GM21717 (cell line): ENCODE results near the gene ARHGAP10.
"Not testable (repeated sequence)": the region's sequence is repeated elsewhere in the genome, so short reads cannot be mapped to it uniquely, and the experiment has no call there.

Experiments
- ATAC-seq: cut with Tn5 transposase; IDR thresholded peaks from one replicate; pipeline ENCODE4 v1.9.1; 2021; ENCODE audit warnings: mild to moderate bottlenecking, moderate library complexity; ENCODE audit not compliant: unreplicated experiment

The ARHGAP10 gene

DNA sequence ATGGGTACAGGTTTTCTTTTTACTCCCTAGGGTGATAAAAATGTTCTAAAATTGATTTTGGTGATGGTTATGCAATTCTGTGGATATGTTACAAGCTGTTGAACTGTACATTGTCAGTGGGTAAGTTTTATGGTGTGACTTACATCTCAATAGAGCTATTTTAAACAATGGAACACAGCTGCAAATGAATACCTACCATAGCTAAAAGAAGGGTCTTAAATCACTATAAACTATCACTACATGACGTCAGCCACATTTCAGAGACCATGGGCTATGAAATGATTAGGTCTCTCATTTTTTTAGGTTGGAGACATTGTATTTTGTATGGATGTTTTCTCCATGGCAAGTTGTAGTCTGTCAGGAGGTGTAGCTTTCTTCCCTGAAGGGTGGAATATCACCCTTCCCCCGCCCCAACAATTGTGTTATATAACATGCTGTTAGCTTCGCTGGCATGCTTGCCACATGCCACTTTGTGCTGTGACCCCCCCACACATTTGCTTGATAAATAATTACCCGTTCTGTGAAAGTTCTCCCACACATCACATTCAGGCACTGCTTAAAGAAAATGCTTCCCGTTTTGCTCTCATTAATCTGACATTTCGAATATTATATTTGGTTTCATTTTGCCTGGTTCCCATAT is 159.7 kb downstream of the ARHGAP10 start:
- no peak for ATAC-seq

DNA sequence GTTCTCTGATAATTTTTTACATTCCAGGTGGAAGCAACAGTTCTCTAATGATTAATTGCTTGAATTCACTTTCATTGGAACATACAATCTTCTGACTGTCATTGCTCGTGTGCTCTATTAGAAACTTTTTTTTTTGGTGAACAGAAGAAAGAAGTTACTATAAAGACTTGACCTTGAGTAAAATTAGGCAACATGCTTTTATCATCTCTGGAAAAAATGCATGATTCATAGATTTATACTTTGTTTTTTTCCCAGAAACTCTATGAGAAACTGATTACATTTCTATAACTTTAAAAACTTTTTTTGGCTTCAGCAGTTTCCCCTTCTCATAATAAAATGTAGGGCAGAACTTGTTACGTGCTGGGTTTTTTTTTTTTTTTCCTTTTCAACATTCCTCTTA is 167.6 kb downstream of the ARHGAP10 start:
- ATAC-seq, result no peak

DNA sequence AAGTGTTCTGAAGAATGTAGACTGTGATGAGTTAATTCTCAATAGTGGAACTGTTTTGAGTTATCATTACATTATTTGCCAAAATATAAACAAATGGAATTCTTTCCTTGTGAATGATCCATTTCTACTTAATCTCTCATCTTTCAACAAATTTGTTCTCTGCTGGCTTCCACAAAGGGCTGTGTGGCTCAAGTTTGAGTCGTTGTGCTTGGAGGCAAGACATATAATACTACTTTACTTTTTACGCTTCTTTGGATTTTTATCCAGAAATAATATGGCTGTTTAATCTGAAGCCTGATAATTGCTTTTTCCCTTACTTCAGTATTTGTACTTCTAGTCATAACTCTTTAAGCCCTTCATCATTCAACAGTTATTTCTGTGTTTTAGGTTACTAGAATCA is 169.5 kb downstream of the ARHGAP10 start:
- ATAC-seq, result no peak

DNA sequence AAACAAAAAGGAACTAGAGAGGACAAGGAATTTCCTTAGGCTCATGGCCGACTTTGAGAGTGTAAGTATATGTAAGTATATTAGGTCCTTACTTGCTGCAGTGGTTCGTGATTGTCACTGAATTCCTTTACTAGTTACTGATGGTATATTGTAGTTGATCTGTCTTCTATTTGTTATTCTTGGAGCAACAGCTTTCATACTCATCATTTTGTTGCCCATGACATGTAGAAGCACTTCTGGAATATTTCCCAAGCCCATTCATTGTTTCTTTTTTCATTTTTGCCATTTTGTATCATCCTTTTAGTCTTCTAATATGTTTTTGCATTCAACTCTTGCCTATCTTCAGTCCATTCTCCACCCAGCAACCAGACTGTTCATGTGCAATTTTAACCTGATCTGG is 170.0 kb downstream of the ARHGAP10 start:
- no peak for ATAC-seq

DNA sequence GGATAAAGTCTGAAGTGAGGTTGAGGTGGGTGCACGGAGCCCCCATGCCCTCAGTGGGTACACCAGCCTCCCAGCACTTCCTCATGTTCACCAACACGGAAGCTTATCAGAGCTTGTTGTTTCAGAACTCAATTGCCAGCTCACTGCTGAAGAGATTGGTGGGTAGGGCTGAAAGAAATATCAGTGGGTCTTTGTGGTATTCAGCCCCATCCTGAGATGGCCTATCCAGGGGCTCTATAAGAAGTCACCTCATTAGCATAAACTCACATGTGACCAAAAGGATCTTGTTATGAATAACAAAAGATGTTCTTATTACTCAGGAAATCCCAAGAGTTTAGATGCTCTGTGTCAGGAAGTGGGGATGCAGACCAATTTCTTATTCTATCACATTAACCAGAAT is 177.3 kb downstream of the ARHGAP10 start:
- ATAC-seq, result peak; percentile 51

DNA sequence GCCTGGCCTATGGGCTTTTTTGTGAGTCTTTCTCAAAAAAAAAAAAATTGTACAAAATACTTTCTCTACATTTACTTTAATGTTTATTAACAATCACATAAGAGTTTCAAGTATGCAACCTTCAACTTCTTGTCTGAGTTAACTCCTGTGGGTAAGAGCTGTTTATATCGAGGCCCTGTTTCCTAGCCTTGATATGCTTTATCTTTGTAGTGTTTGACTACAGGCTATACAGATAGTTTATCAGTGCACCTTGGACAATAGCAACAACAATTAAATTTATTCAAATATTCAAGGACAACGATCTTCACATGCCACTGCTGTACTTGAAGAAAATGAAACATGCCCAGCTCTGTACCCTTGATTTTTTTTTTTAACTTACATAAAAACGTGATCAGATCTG is 178.4 kb downstream of the ARHGAP10 start:
- no peak for ATAC-seq

DNA sequence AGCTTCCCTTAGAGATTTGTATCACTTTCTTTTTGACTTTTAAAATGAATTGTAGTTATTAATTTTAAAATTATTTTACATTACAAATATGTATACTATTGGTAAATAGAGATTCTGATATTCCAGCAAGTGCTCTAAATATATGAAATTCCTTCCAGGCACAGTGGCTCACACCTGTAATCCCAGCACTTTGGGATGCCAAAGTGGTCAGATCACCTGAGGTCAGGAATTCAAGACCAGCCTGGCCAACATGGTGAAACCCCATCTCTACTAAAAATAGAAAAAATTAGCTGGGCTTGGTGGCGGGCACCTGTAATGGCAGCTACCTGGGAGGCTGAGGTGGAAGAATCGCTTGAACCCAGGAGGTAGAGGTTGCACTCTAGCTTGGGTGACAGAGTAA is 180.2 kb downstream of the ARHGAP10 start:
- ATAC-seq, result not testable (repeated sequence)

DNA sequence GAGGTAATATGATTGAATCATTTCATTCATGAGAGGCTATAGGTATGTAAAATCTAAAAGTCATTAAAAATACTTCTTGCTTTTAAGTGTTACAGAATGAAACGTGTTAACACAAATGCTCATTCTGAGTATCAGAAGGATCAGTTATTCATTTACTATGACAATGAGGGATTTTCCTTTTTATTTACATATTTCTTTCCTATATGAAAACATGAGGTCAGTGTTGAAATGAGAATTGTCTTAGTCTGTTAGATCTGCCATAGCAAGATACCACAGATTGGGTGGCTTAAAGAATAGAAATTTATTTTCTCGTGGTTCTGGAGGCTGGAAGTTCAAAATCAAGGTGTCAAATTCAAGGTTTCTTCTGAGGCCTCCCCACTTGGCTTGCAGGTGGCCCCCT is 181.2 kb downstream of the ARHGAP10 start:
- ATAC-seq, result no peak

DNA sequence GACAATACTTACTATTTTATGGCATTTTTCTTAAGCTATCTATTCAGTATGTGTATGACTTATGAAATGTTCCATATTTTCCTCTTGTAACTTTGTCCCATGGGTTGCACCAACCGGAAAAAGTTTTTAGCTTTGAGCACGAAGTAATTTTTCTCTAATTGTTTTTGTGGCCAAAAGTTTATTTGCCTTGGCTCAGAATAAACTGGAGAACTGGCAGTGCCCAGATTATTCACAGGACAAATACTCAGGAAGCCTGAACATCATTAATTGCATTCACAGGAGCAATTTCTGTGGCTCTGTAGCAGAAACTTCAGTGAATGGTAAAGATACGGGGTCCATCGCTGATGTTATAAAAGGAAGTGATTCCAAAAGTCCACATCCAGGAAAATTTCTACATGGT is 184.5 kb downstream of the ARHGAP10 start:
- no peak for ATAC-seq

DNA sequence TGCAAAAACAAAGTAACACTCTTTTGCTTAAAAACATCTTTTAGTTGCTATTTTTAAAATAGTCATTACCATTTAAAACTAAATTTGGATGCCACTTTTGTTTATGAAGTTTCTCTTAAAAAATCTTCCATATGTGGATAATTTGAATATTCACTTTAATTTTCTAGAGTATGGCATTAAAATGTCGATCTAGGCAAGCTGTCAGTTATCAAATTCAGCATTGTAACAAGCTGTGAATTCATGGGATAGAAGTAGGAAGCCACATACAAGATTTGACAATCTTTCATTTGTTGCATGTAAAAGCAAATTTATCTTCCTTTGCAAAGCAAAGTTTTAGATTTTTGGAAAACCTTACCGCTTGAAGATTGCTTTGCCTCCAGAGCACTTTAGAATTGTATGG is 191.5 kb downstream of the ARHGAP10 start:
- ATAC-seq, result no peak

DNA sequence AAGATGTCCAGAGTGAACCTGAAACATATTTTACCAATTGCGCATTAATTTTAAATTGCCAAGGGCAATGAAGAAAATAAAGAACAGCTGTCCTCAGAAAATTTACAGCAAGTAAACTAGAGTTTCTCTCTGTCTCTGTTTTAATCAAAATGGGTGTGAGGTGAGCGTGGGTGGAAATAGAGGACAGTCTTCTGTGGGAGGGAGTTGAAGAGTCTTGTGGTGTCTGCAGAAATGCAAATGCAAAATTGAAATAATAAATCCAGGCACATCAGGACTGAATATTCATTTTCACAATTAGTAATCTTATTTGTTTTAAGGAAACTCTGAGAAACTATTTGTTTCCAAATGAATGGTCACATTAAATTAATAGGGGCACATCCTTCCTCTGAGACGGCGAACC is 192.0 kb downstream of the ARHGAP10 start:
- ATAC-seq, result no peak

DNA sequence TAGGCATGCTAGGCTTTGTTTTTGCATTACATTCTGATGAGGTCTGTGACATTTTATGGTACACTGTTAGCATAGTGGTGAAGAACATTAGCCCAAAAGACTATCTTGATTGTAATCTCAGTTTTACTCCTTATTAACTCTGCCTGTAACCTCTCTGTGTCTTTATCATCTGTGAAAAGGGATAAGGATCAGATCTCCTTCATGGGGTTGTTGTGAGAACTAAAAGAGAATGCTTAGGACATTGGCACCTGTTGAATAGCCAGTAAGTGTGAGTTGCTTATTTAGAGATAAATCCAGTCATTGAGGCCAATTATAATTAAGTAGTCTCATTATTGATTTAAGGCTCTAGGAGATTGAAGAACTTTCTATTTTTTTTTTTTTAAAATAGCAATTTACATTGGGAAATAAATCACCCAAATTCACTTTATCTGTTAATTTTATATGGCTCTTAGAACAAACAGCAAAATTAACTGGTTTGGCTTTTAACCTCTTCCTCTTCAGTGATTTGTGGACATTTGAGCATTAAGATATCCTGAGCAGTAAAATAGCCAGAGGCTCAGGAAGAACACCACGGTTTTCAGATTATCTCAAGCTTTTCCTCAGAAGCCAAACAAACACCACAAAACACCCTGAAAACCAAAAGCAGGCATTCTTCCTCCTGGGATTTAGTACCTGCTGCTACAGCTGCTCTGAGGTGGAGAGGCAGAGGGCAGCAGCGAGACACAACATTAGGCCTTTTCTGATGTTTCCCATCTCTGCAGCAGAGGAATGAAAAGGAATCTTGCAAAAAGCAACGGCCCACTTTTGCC is 192.9 kb downstream of the ARHGAP10 start:
- ATAC-seq, result no peak

DNA sequence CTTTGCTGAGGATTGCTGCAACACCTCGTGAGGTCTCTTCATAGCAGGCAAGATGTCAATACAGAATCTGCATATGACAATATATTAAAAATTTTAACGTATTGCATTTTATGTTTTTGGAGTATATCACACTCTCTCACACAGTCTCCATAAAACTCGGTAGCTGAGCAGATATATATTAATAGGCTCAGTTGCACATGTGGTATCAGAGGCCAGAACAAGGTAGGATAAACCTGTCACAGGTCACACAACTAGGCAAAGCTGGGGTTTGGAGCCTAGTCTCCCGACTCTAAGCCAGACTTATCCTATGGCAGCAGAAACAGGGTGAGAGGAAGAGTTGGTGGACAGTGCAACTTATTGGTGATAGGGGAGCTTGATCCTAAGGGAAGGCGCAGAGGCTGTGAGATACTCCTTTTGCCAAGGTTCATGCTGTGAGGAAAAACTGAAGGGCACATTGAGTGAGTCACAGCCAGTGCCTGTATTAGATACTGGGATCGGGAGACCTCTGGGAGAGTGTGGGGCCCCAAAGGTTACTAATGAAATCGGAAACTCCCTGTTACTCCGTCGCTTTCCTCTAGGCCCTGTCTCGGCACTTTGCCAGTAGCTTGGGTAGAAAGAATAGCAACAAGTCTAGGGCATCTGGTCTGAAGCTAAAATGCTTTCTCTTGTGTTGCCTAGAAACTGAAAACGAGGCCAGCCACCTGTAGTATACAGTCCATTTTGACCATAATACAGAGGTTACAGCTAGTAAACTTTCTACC is 195.7 kb downstream of the ARHGAP10 start:
- peak; percentile 44 for ATAC-seq

DNA sequence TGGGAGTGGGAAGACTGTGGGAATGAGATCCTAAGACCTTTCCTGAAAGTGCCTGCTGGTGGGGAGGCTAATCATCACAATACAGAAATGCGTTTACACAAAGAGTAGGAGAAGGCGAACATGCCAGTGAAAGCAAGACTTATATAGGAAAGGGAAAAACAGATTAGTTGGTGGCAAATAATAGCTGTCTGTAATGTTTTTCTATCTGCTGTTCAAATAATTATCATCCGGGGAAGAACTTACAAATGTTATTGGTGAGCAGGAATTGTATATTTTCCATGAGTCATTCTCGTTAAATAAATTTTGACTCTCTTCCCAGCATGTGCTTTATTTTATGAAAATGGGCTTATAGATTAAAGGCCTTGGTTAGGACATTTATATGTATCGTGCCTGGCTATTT is 196.5 kb downstream of the ARHGAP10 start:
- ATAC-seq, result no peak

DNA sequence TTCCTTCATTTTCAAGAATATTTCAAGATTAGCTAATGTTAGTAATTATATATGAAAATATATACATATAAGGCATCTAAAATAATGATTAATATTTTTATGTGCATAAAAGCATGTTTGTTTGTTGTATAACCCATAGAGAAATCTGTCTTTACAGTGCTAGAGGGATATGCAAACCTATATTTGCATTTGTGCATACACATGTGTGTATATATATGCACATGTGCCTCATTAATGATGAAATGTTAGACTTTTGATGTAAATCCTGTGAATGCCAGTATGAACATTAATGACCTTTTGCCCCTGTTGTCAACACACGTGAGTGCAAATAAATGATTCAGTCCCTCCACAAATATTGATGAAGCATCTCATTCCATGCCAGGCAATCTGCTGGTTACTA is 197.9 kb downstream of the ARHGAP10 start:
- no peak for ATAC-seq

DNA sequence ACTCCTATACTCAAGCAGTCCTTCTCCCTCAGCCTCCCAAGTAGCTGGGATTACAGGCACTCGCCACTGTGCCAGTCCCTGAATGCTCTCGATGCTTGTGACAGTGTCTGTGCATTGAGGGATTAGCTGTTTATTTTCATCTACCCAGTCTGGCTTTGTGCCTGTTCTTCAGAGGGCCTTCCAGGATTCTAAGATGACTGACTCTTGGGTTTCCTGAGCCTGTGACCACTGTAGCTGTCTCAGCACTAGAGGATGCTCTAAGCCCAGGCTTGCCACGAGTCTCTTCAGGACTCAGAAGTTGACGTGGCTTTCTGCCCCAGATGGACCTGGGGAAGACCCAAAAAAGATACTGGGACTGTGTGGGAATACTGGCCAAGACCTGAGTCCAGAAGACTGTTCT is 201.4 kb downstream of the ARHGAP10 start:
- ATAC-seq, result no peak

DNA sequence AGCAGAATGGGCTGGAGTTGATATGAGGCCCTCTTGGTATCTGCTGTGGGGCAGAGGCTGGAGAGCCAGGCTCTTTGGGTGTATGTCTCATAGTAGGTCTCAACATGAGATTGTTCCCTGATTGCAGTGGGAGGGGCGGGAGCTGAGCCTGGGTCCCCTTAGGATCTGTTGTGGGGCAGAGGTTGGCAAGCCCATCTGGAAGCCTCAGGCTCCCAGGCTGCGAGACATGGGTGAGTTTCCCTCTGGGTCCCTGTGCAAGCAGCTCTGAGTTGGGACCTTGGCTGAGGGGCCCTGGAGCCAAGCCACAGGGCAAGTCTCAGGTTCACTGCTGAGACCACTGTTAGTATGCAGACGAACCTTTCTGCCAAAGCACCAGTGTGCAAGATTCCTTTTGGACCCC is 201.9 kb downstream of the ARHGAP10 start:
- ATAC-seq, result no peak

DNA sequence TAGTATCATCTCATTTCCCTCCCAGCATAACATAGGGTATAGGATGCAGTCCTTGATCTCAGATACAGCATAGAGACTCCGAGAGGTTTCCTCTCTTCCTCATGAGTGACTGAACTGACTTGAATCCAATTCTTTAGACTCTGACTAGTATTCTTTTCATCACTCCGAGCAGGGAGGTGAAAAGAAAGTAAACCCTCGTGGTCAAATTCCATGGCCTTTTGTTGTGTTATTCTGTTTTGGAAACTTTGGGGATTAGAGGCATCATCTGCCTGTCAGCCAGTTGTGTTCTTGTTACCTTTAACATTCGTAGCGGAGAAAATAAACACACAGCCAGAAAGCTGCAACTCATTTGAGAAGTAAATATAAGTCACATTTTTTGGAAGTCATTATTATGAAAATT is 206.6 kb downstream of the ARHGAP10 start:
- ATAC-seq, result no peak

DNA sequence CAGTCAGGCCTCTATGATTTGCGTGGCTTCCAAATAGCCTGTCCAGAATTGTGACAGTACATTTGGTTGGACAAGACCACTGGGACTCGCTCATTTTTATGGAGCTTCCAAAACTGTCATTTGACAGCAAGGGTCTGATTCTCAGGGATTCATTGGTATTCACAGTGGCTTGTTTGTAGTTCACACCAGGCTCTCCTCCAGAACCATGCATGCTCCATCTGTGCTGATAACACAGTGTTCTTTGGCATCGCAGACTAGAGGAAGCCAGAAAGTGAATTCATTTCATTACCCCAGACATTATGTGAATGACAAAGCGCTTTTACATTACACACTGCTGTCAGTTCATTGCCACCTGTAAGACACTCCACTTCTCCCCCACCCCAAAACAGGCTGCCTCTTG is 208.3 kb downstream of the ARHGAP10 start:
- ATAC-seq, result no peak

DNA sequence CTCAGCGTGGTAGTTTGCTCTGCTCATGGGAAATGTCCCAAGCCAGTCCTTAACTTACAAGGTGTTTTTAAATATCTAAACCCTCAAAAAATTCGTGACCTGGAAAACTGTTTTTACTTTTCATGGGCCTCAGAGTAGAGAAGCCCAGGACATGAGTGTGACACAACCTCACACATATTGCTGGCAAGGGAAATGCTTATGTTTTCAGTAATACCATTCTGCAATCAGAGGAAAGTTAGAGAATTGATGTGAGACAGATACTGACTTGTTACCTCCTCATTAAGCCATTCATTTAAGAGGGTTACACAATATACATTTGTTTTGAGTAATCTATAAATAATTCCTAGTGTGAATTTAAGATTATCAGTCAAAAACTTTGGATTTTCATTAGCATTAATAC is 209.5 kb downstream of the ARHGAP10 start:
- no peak for ATAC-seq

DNA sequence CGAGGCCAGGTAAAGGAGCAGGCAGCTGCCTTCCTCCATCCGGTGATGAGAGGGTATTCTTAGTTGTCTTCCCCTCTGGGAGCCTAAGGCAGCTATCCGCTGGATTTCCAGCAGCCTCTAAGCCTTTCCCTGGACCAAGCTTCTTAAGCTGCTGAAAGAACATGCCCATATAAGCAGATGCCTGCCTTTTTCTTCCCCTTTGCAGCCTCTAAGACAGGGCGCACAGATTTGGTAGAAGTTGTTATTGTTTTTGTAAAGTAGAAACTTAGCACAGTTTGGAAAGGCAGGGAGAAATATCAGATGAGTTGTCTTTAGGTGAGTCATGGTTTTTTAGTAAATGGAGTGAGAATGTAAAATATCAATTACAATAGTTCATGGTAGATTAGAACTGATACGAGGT is 210.8 kb downstream of the ARHGAP10 start:
- peak; percentile 41 for ATAC-seq

DNA sequence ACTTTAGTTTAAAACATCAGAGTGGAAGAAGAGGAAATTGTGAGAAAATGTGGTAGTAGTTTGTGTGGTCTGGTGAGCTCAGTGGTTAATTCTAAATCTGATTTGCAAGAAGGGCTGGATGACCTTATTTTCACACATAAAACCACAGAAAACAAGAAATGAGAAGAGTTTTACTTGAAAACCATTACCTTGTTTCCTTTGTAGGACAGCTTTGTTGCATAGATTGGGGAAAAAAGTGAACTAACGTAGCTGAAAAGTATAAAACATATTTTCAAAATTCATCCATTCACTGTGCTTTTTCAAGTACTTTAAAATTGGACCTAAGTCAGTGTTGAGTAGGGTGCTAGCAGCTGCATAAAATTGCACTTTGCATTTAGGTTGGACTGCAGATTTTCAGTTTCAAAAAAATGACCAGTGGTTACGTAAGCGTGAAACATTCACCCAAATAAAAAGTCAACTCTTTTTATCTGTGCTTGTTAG is 211.3 kb downstream of the ARHGAP10 start:
- ATAC-seq, result peak; percentile 91
